8988T (cell line): ENCODE results near the gene TOMM6.

Source experiments
- DNase-seq: peaks from one replicate; pipeline ENCODE4 v3.0.0; 2011

Gene TOMM6

GRCh38 chr6:41824571-41825569 is 37.4 kb downstream of the TOMM6 start:
- DNase-seq = no peak

GRCh38 chr6:41826343-41827022 is 39.0 kb downstream of the TOMM6 start:
- DNase-seq = no peak

- DNase-seq = no peak
Measured at GRCh38 chr6:41832263-41832662, 44.8 kb downstream of the TOMM6 start.

GRCh38 chr6:41836022-41836659 is 48.6 kb downstream of the TOMM6 start:
- no peak for DNase-seq

GRCh38 chr6:41836660-41837052 is 49.2 kb downstream of the TOMM6 start:
- no peak for DNase-seq
